Measurements from ENCODE around the gene LMBRD1. TPM values are rescaled to one million over a fixed set of nuclear protein-coding genes. Genes with fewer than 3 reads are reported as not detected.

LMBRD1 gene
- total RNA-seq, 6 donors from 2014 or later: 24.5 to 104 (median 55.9) TPM

GRCh38 chr6:69664551-69664950, 132.3 kb downstream of the LMBRD1 start:
- Histone ChIP-seq H3K4me3 (no peak overlapping the region), H3K36me3 (no peaks in the 10 kb centered on the region), H3K4me1 (no peaks in the 10 kb centered on the region), H3K9me3 (no peaks in the 10 kb centered on the region), H3K27ac (no peak overlapping the region), H3K27me3 (no peaks in the 10 kb centered on the region)
- no peak for ATAC-seq (ENCODE audit: low FRiP score in 2 of 2)
- DNase-seq: no peak
- 69 to 86% methylated on average over 1 of the region's 1 CpG for WGBS, 2 donors
- TF ChIP-seq POLR2AphosphoS5 (IDR thresholded peaks at IDR 0.05) (no peak), EP300 (IDR thresholded peaks at IDR 0.05) (no peak), CTCF (IDR thresholded peaks at IDR 0.05) (no peak), POLR2A (IDR thresholded peaks at IDR 0.05) (no peak)

- Histone ChIP-seq H3K4me3 (no peak overlapping the region), H3K27me3 (no peaks in the 10 kb centered on the region), H3K27ac (no peak overlapping the region), H3K36me3 (no peaks in the 10 kb centered on the region), H3K9me3 (peaks cover 0 to 7% (median 2%) of the 10 kb centered on the region in 4 donors), H3K4me1 (no peaks in the 10 kb centered on the region)
- DNase-seq: no peak
- TF ChIP-seq EP300 (IDR thresholded peaks at IDR 0.05) (no peak), POLR2AphosphoS5 (IDR thresholded peaks at IDR 0.05) (no peak), CTCF (IDR thresholded peaks at IDR 0.05) (no peak), POLR2A (IDR thresholded peaks at IDR 0.05) (no peak)
- WGBS, 2 donors: 69 to 87% methylated on average over 2 of the region's 2 CpGs
- no peak for ATAC-seq (ENCODE audit: low FRiP score in 2 of 2)
Measured at GRCh38 chr6:69663215-69663614, 133.6 kb downstream of the LMBRD1 start.

GRCh38 chr6:69650703-69651102, 146.1 kb downstream of the LMBRD1 start:
- Histone ChIP-seq H3K36me3 (no peaks in the 10 kb centered on the region), H3K27ac (no peak overlapping the region), H3K4me1 (no peaks in the 10 kb centered on the region), H3K27me3 (no peaks in the 10 kb centered on the region), H3K4me3 (no peak overlapping the region), H3K9me3 (no peaks in the 10 kb centered on the region)
- TF ChIP-seq EP300 (IDR thresholded peaks at IDR 0.05): no peak
- TF ChIP-seq CTCF (IDR thresholded peaks at IDR 0.05): no peak
- TF ChIP-seq POLR2AphosphoS5 (IDR thresholded peaks at IDR 0.05): no peak
- TF ChIP-seq POLR2A (IDR thresholded peaks at IDR 0.05): no peak
- no peak for DNase-seq
- ATAC-seq (ENCODE audit: low FRiP score in 2 of 2): no peak

GRCh38 chr6:69647726-69648125, 149.1 kb downstream of the LMBRD1 start:
- no peaks in the 10 kb centered on the region for H3K36me3 ChIP-seq
- no peak overlapping the region for H3K27ac ChIP-seq
- 51 to 56% methylated on average over 2 of the region's 2 CpGs for WGBS, 2 donors
- no peaks in the 10 kb centered on the region for H3K27me3 ChIP-seq
- no peaks in the 10 kb centered on the region for H3K9me3 ChIP-seq
- no peaks in the 10 kb centered on the region for H3K4me1 ChIP-seq
- ATAC-seq (ENCODE audit: low FRiP score in 2 of 2) (no peak), DNase-seq (no peak)
- no peak overlapping the region for H3K4me3 ChIP-seq
- TF ChIP-seq CTCF (IDR thresholded peaks at IDR 0.05): no peak
- TF ChIP-seq EP300 (IDR thresholded peaks at IDR 0.05): no peak
- TF ChIP-seq POLR2AphosphoS5 (IDR thresholded peaks at IDR 0.05): no peak
- no peak for TF ChIP-seq POLR2A (IDR thresholded peaks at IDR 0.05)

GRCh38 chr6:69643688-69644087, 153.1 kb downstream of the LMBRD1 start:
- TF ChIP-seq POLR2AphosphoS5 (IDR thresholded peaks at IDR 0.05) (no peak), POLR2A (IDR thresholded peaks at IDR 0.05) (no peak), EP300 (IDR thresholded peaks at IDR 0.05) (no peak), CTCF (IDR thresholded peaks at IDR 0.05) (no peak)
- 54 to 58% methylated on average over 2 of the region's 2 CpGs for WGBS, 2 donors

More at GRCh38 chr6:69643688-69644087, 153.1 kb downstream of the LMBRD1 start:
- Histone ChIP-seq H3K4me1 (no peaks in the 10 kb centered on the region), H3K4me3 (no peak overlapping the region), H3K27me3 (no peaks in the 10 kb centered on the region), H3K36me3 (no peaks in the 10 kb centered on the region), H3K27ac (no peak overlapping the region), H3K9me3 (no peaks in the 10 kb centered on the region)
- no peak for ATAC-seq (ENCODE audit: low FRiP score in 2 of 2)
- DNase-seq: no peak
